Lung (tissue), 12 donors: Measurements from ENCODE around the gene PCDHGA1. TPM values are rescaled to one million over a fixed set of nuclear protein-coding genes. Genes with fewer than 3 reads are reported as not detected.
"Not testable (repeated sequence)": the region's sequence is repeated elsewhere in the genome, so short reads cannot be mapped to it uniquely, and the experiment has no call there.

ENCODE experiments used
- ATAC-seq: fragments of 200-7000 bp; cut with Tn5 transposase; one replicate; pipeline ENCODE4 v1.9.1; 2020; ENCODE audit warnings: moderate number of reproducible peaks; ENCODE audit not compliant: insufficient read depth, low FRiP score
- DNase-seq, 3 donors: peaks; one replicate each; pipeline ENCODE4 v3.0.0-alpha.2; 2013 to 2017
- H3K27ac ChIP-seq, 2 donors: one replicate each; pipeline ENCODE4 v1.5.1; 2013; ENCODE audit warnings: mild to moderate bottlenecking in 2 of 2, moderate library complexity in 2 of 2, control low read depth in 1 of 2, inconsistent platforms in 1 of 2, low read depth in 1 of 2, low read length in 1 of 2
- H3K27me3 ChIP-seq, 3 donors: one replicate each; pipeline ENCODE4 v1.5.1; 2013; ENCODE audit warnings: low read length in 2 of 3; ENCODE audit not compliant: control insufficient read depth in 3 of 3, insufficient read depth in 3 of 3
- H3K36me3 ChIP-seq, 4 donors: one replicate each; pipeline ENCODE4 v1.5.1; 2013; ENCODE audit warnings: low read length in 4 of 4, mild to moderate bottlenecking in 1 of 4, moderate library complexity in 1 of 4; ENCODE audit not compliant: control insufficient read depth in 4 of 4, insufficient read depth in 4 of 4
- H3K4me1 ChIP-seq, 5 donors: one replicate each; pipeline ENCODE4 v1.5.1; 2013; ENCODE audit warnings: low read length in 5 of 5, mild to moderate bottlenecking in 2 of 5, moderate library complexity in 1 of 5; ENCODE audit not compliant: control insufficient read depth in 5 of 5, insufficient read depth in 5 of 5
- H3K4me3 ChIP-seq: one replicate; pipeline ENCODE4 v1.5.1; 2013; ENCODE audit warnings: mild to moderate bottlenecking, control low read depth, moderate library complexity
- H3K9ac ChIP-seq, 2 donors: one replicate each; pipeline ENCODE4 v1.5.1; 2013; ENCODE audit warnings: low read length in 2 of 2, control low read depth in 1 of 2; ENCODE audit not compliant: insufficient read depth in 1 of 2
- H3K9me3 ChIP-seq, 4 donors: one replicate each; pipeline ENCODE4 v1.5.1; 2013; ENCODE audit warnings: low read length in 3 of 4, mild to moderate bottlenecking in 1 of 4, moderate library complexity in 1 of 4; ENCODE audit not compliant: control insufficient read depth in 4 of 4, insufficient read depth in 3 of 4
- CTCF ChIP-seq: IDR thresholded peaks from 2 replicates; pipeline ENCODE4 v1.5.1; 2012; ENCODE audit warnings: mild to moderate bottlenecking; ENCODE audit errors: control extremely low read depth, extremely low read depth
- WGBS, 2 donors: extraction: QIAGEN DNeasy Blood & Tissue Kit; methylation state at CpG; one replicate each; pipeline ENCODE4 v1.1.7; 2013; 5-methylcytosine and 5-hydroxymethylcytosine counted together
- polyA plus RNA-seq, 2 donors: library from polyadenylated mRNA; stranded (reverse); fragments of 200-250 nt; gene quantifications; one replicate each; pipeline ENCODE4 v1.2.1, GENCODE V29; 2013
- total RNA-seq, 2 donors: library from RNA; depleted of rRNA in 1 of 2; stranded (reverse); fragments of >200 nt in 1 of 2; gene quantifications; one replicate each; pipeline ENCODE4 v1.2.1, GENCODE V29; 2014 to 2021
- donor health status: control.
- donor health status: control.
- donor health status: Bipolar disorder and iron deficiency.
- donor health status: healthy.
- donor health status: DM: yes; HTN: yes; CAD: no.

PCDHGA1 gene
- total and polyA plus RNA-seq, 4 donors: 0.15 to 0.71 (median 0.36) TPM

GRCh38 chr5:141431286-141431685 is 101.0 kb downstream of the PCDHGA1 start:
- Histone ChIP-seq H3K4me3 (no peak overlapping the region), H3K36me3 (peaks cover 0 to 28% (median 0%) of the 10 kb centered on the region in 4 donors), H3K9me3 (peaks cover 0 to 53% (median 24%) of the 10 kb centered on the region in 4 donors), H3K9ac (no peak overlapping the region), H3K27ac (no peak overlapping the region), H3K4me1 (peaks cover 0 to 5% (median 0%) of the 10 kb centered on the region in 5 donors), H3K27me3 (no peaks in the 10 kb centered on the region)
- WGBS, 2 donors: 16% methylated on average over 37 of the region's 37 CpGs
- DNase-seq: no peak
- no peak for ATAC-seq
- no peak for TF ChIP-seq CTCF

GRCh38 chr5:141432308-141432707 is 102.0 kb downstream of the PCDHGA1 start:
- H3K9me3 ChIP-seq: peaks cover 4 to 46% (median 19%) of the 10 kb centered on the region in 4 donors
- not testable (repeated sequence) for H3K4me1 ChIP-seq, H3K4me3 ChIP-seq, H3K27ac ChIP-seq, ATAC-seq, H3K9ac ChIP-seq, H3K27me3 ChIP-seq, DNase-seq
- peaks cover 0 to 19% (median 0%) of the 10 kb centered on the region in 4 donors for H3K36me3 ChIP-seq
- WGBS, 2 donors: 34 to 41% methylated on average over 33 to 38 of the region's 38 CpGs

GRCh38 chr5:141432726-141433125 is 102.4 kb downstream of the PCDHGA1 start:
- not testable (repeated sequence) for DNase-seq, H3K4me3 ChIP-seq, H3K4me1 ChIP-seq, ATAC-seq, H3K27me3 ChIP-seq, H3K9ac ChIP-seq, H3K27ac ChIP-seq
- H3K36me3 ChIP-seq: peaks cover 0 to 15% (median 0%) of the 10 kb centered on the region in 4 donors
- 27 to 31% methylated on average over 24 to 29 of the region's 29 CpGs for WGBS, 2 donors
- H3K9me3 ChIP-seq: peaks cover 4 to 43% (median 16%) of the 10 kb centered on the region in 4 donors

- Histone ChIP-seq H3K9me3 (peaks cover 4 to 36% (median 12%) of the 10 kb centered on the region in 4 donors), H3K27me3 (no peaks in the 10 kb centered on the region), H3K27ac (no peak overlapping the region), H3K36me3 (peaks cover 0 to 10% (median 0%) of the 10 kb centered on the region in 4 donors), H3K9ac (no peak overlapping the region), H3K4me1 (peaks cover 0 to 5% (median 0%) of the 10 kb centered on the region in 5 donors), H3K4me3 (no peak overlapping the region)
- 73 to 85% methylated on average over 2 of the region's 2 CpGs for WGBS, 2 donors
- no peak for ATAC-seq
- TF ChIP-seq CTCF: no peak
- DNase-seq: no peak
Measured at GRCh38 chr5:141434006-141434405, 103.7 kb downstream of the PCDHGA1 start.
